A673 (cell line): ENCODE data around the gene NUP93.

Source experiments
- CTCF ChIP-seq: fragments of 300-800, 200-600 bp; sonication (generic); conservative IDR thresholded peaks from 2 replicates; pipeline ENCODE4 v1.5.1; 2017; ENCODE audit warnings: low read depth, mild to moderate bottlenecking, antibody characterized with exemption, low read length, moderate library complexity, mixed read lengths
- EZH2 ChIP-seq: fragments of 200-600 bp; sonication (generic); IDR thresholded peaks from 2 replicates; pipeline ENCODE4 v1.6.1; 2017; ENCODE audit warnings: borderline replicate concordance, low read depth, mild to moderate bottlenecking, mixed read lengths, antibody characterized with exemption, low read length; ENCODE audit not compliant: poor library complexity, severe bottlenecking

- TF ChIP-seq CTCF = no peak
- no peak for TF ChIP-seq EZH2
Observed at GRCh38 chr16:56835320-56835719, 105.4 kb downstream of the NUP93 start.
